Measurements from ENCODE around the gene GIMAP6.

The GIMAP6 gene

GRCh38 chr7:150627959-150628358 lies 4.2 kb downstream of the GIMAP6 start:
- H3K4me1 ChIP-seq (ENCODE audit: low read length), result no peaks in the 10 kb centered on the region
- H3K36me3 ChIP-seq (replicated peaks; ENCODE audit: insufficient read depth, low read length), result no peaks in the 10 kb centered on the region
- no peak overlapping the region for H3K27ac ChIP-seq (ENCODE audit: low read length)
- no peak overlapping the region for H3K9ac ChIP-seq (ENCODE audit: low read length)
- TF ChIP-seq EZH2 (optimal IDR thresholded peaks at IDR 0.05; ENCODE audit: low read depth, low read length) (no peak), EZH2phosphoT487 (IDR thresholded peaks at IDR 0.05; ENCODE audit: low read length) (no peak)
- TF ChIP-seq, protein P1, sequence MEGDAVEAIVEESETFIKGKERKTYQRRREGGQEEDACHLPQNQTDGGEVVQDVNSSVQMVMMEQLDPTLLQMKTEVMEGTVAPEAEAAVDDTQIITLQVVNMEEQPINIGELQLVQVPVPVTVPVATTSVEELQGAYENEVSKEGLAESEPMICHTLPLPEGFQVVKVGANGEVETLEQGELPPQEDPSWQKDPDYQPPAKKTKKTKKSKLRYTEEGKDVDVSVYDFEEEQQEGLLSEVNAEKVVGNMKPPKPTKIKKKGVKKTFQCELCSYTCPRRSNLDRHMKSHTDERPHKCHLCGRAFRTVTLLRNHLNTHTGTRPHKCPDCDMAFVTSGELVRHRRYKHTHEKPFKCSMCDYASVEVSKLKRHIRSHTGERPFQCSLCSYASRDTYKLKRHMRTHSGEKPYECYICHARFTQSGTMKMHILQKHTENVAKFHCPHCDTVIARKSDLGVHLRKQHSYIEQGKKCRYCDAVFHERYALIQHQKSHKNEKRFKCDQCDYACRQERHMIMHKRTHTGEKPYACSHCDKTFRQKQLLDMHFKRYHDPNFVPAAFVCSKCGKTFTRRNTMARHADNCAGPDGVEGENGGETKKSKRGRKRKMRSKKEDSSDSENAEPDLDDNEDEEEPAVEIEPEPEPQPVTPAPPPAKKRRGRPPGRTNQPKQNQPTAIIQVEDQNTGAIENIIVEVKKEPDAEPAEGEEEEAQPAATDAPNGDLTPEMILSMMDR (IDR thresholded peaks at IDR 0.05; ENCODE audit: low read length), result no peak
- H3F3A ChIP-seq (ENCODE audit: insufficient read depth, low read length), result no peaks in the 10 kb centered on the region
- no peak overlapping the region for H3K4me3 ChIP-seq (ENCODE audit: low read length)
- H3K4me2 ChIP-seq (ENCODE audit: low read depth, low read length), result no peak overlapping the region
- H3K27me3 ChIP-seq (replicated peaks; ENCODE audit: insufficient read depth, low read length), result no peaks in the 10 kb centered on the region
- no peak overlapping the region for H2AFZ ChIP-seq (ENCODE audit: low read length)
- no peak for DNase-seq
- H3K9me2 ChIP-seq (replicated peaks; ENCODE audit: insufficient read depth, low read length), result no peaks in the 10 kb centered on the region
- no peaks in the 10 kb centered on the region for H3K79me2 ChIP-seq (ENCODE audit: low read length)
- no peaks in the 10 kb centered on the region for H3K9me3 ChIP-seq (replicated peaks; ENCODE audit: insufficient read depth, low read length)
- H4K20me1 ChIP-seq (ENCODE audit: insufficient read depth, low read length), result no peaks in the 10 kb centered on the region

DNA sequence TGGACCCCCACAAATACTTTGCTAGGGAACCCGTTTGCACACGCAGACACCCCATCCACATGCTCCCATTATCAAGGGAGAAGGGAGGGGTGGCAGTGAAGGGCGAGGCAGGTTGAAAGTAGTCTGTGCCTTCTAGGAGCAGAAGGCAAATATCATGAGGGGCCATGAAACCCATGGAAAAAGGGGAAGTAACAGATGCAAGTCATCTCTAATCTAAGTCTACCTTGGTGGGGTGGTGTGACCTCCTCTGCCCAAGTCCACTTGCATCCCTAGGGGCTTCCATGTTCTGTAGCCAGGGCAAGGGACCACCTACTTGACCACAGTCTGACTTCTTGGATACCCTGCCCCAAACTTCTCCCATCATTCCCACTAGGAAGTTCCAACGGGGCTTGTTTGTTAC lies 5.5 kb downstream of the GIMAP6 start:
- TF ChIP-seq EZH2phosphoT487 (IDR thresholded peaks at IDR 0.05; ENCODE audit: low read length) (no peak), EZH2 (optimal IDR thresholded peaks at IDR 0.05; ENCODE audit: low read depth, low read length) (no peak)
- TF ChIP-seq, protein P1 (IDR thresholded peaks at IDR 0.05; ENCODE audit: low read length), result no peak
- Histone ChIP-seq H3K4me3 (ENCODE audit: low read length) (no peak overlapping the region), H2AFZ (ENCODE audit: low read length) (no peak overlapping the region), H3K27ac (ENCODE audit: low read length) (no peak overlapping the region), H3K79me2 (ENCODE audit: low read length) (no peaks in the 10 kb centered on the region), H3K9ac (ENCODE audit: low read length) (no peak overlapping the region), H3K27me3 (replicated peaks; ENCODE audit: insufficient read depth, low read length) (no peaks in the 10 kb centered on the region), H3K4me2 (ENCODE audit: low read depth, low read length) (no peak overlapping the region), H4K20me1 (ENCODE audit: insufficient read depth, low read length) (no peaks in the 10 kb centered on the region), H3K4me1 (ENCODE audit: low read length) (no peaks in the 10 kb centered on the region), H3K9me3 (replicated peaks; ENCODE audit: insufficient read depth, low read length) (no peaks in the 10 kb centered on the region), H3F3A (ENCODE audit: insufficient read depth, low read length) (no peaks in the 10 kb centered on the region), H3K36me3 (replicated peaks; ENCODE audit: insufficient read depth, low read length) (no peaks in the 10 kb centered on the region), H3K9me2 (replicated peaks; ENCODE audit: insufficient read depth, low read length) (no peaks in the 10 kb centered on the region)
- DNase-seq, result no peak

- Histone ChIP-seq H4K20me1 (ENCODE audit: insufficient read depth, low read length) (no peaks in the 10 kb centered on the region), H3K9me2 (replicated peaks; ENCODE audit: insufficient read depth, low read length) (no peaks in the 10 kb centered on the region), H3K4me1 (ENCODE audit: low read length) (no peaks in the 10 kb centered on the region), H2AFZ (ENCODE audit: low read length) (no peak overlapping the region), H3K27ac (ENCODE audit: low read length) (no peak overlapping the region), H3K9ac (ENCODE audit: low read length) (no peak overlapping the region), H3K9me3 (replicated peaks; ENCODE audit: insufficient read depth, low read length) (no peaks in the 10 kb centered on the region), H3K36me3 (replicated peaks; ENCODE audit: insufficient read depth, low read length) (no peaks in the 10 kb centered on the region), H3K4me3 (ENCODE audit: low read length) (no peak overlapping the region), H3F3A (ENCODE audit: insufficient read depth, low read length) (no peaks in the 10 kb centered on the region), H3K4me2 (ENCODE audit: low read depth, low read length) (no peak overlapping the region), H3K27me3 (replicated peaks; ENCODE audit: insufficient read depth, low read length) (no peaks in the 10 kb centered on the region), H3K79me2 (ENCODE audit: low read length) (no peaks in the 10 kb centered on the region)
- no peak for DNase-seq
- TF ChIP-seq EZH2phosphoT487 (IDR thresholded peaks at IDR 0.05; ENCODE audit: low read length) (no peak), EZH2 (optimal IDR thresholded peaks at IDR 0.05; ENCODE audit: low read depth, low read length) (no peak)
- TF ChIP-seq, protein P1 (IDR thresholded peaks at IDR 0.05; ENCODE audit: low read length), result no peak
These were observed 10.8 kb downstream of the GIMAP6 start for GRCh38 chr7:150621376-150621775.

All from MM.1S (cell line).